ENCODE measurements around the gene PAFAH2.

Gene PAFAH2

GRCh38 chr1:25929016-25929415, 68.8 kb downstream of the PAFAH2 start:
- DNase-seq (ENCODE audit: low read depth): no peak

GRCh38 chr1:25927521-25928265, 70.2 kb downstream of the PAFAH2 start:
- no peak for DNase-seq (ENCODE audit: low read depth)

- DNase-seq (ENCODE audit: low read depth): no peak
Observed at GRCh38 chr1:25926731-25927496, 70.9 kb downstream of the PAFAH2 start.

GRCh38 chr1:25924454-25924853, 73.4 kb downstream of the PAFAH2 start:
- no peak for DNase-seq (ENCODE audit: low read depth)

GRCh38 chr1:25922971-25923552, 74.8 kb downstream of the PAFAH2 start:
- no peak for DNase-seq (ENCODE audit: low read depth)

GRCh38 chr1:25922056-25922970, 75.5 kb downstream of the PAFAH2 start:
- DNase-seq (ENCODE audit: low read depth): no peak

- DNase-seq (ENCODE audit: low read depth): no peak
Observed at GRCh38 chr1:25918615-25919014, 79.2 kb downstream of the PAFAH2 start.

- no peak for DNase-seq (ENCODE audit: low read depth)
Observed at GRCh38 chr1:25917996-25918395, 79.9 kb downstream of the PAFAH2 start.

- DNase-seq (ENCODE audit: low read depth): no peak
Observed at GRCh38 chr1:25916460-25916859, 81.4 kb downstream of the PAFAH2 start.

- no peak for DNase-seq (ENCODE audit: low read depth)
Observed at GRCh38 chr1:25914074-25914995, 83.5 kb downstream of the PAFAH2 start.

- no peak for DNase-seq (ENCODE audit: low read depth)
Observed at GRCh38 chr1:25913206-25913605, 84.7 kb downstream of the PAFAH2 start.

GRCh38 chr1:25912076-25912831, 85.6 kb downstream of the PAFAH2 start:
- DNase-seq (ENCODE audit: low read depth): no peak

- DNase-seq (ENCODE audit: low read depth): no peak
Observed at GRCh38 chr1:25911162-25911561, 86.7 kb downstream of the PAFAH2 start.

Measured in stimulated activated CD8-positive, alpha-beta memory T cell treated with anti-CD3 and anti-CD28 coated beads, Interleukin-15, amount 100 ng/mL, for 24 hours (primary cell).